H1 (cell line): ENCODE data around the gene MBP. TPM values are rescaled to one million over a fixed set of nuclear protein-coding genes. Genes with fewer than 3 reads are reported as not detected.

Source experiments
- CBX8 ChIP-seq: fragments of 300-800, 300-1000 bp; sonication (generic); IDR thresholded peaks from 2 replicates; pipeline ENCODE4 v1.7.1; 2016; ENCODE audit warnings: low read depth, low read length, borderline replicate concordance
- EZH2 ChIP-seq: fragments of 200-600 bp; sonication (generic); IDR thresholded peaks from 2 replicates; pipeline ENCODE4 v1.7.1; 2012; ENCODE audit warnings: low read depth, mild to moderate bottlenecking, moderate library complexity, low read length, inconsistent platforms; ENCODE audit not compliant: severe bottlenecking
- FOSL1 ChIP-seq: IDR thresholded peaks from 2 replicates; pipeline ENCODE4 v1.6.1; 2011; ENCODE audit warnings: mild to moderate bottlenecking, low read depth, low read length, moderate library complexity; ENCODE audit not compliant: insufficient read depth
- PHF8 ChIP-seq: fragments of 200-600 bp; sonication (generic); conservative IDR thresholded peaks from 2 replicates; pipeline ENCODE4 v1.7.1; 2012; ENCODE audit warnings: low read depth, mild to moderate bottlenecking, inconsistent platforms, low read length, moderate library complexity
- SIRT6 ChIP-seq: IDR thresholded peaks from one replicate; pipeline ENCODE4 v1.7.1; 2012; ENCODE audit warnings: low read length, inconsistent platforms
- SP2 ChIP-seq: IDR thresholded peaks from 2 replicates; pipeline ENCODE4 v1.6.1; 2012; ENCODE audit warnings: mild to moderate bottlenecking, low read length, inconsistent platforms
- TCF12 ChIP-seq: IDR thresholded peaks from 2 replicates; pipeline ENCODE4 v1.6.1; 2011; ENCODE audit warnings: low read depth, mild to moderate bottlenecking, low read length
- polyA plus RNA-seq, 7 experiments: library from polyadenylated mRNA; depleted of rRNA in 3 of 7; stranded (reverse) in 5 of 7; unstranded in 2 of 7; fragments of >200 nt in 5 of 7; fragments of 200-250 nt in 2 of 7; gene quantifications; 1 replicate in 5 of 7; 2 replicates in 1 of 7; 4 replicates in 1 of 7; pipeline versions ENCODE4 v1.2.1 to v1.2.3, GENCODE V29; 2011 to 2013; ENCODE audit warnings: missing spikeins in 2 of 7, mixed read lengths in 2 of 7
- total RNA-seq: library from RNA; stranded (reverse); fragmentation: NEBNext Ultra II Directional; extraction: Animal tissue kit (Norgen Biotek cat#: 25700); gene quantifications from 2 replicates; pipeline ENCODE4 v1.2.1, GENCODE V29; 2021
- TF ChIP-seq, protein P1 (sequence below): fragments of 300-600 bp; sonication (generic); IDR thresholded peaks from 2 replicates; pipeline ENCODE4 v1.7.1; 2012; ENCODE audit warnings: low read length, moderate library complexity, mild to moderate bottlenecking, inconsistent platforms; ENCODE audit not compliant: insufficient replicate concordance

The MBP gene
- total and polyA plus RNA-seq, 2 of the 8 experiments (the other 6 are each of a cell fraction or from before 2014, with no cell fraction given): 7.7 to 19.2 TPM

DNA sequence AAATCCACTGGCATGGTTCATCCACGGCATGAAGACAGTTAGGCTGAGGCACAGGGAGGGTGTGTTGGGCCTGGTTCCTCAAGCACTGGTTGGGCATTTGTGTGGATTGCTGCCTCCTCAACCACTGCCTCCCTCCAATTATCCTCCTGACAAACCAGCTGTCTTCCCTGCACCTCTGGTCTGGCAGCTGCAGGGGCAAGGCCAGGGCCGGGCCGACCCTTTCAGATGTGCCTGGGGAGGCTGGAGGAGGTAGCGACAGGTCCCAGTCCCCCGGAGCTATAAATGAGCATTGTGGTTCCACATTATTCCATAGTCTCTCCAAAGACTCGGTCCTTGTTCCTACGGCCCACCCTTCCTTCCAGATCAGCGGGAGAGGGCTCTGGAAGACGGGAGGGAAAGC lies 86.2 kb downstream of the MBP start (continued):
- TF ChIP-seq, protein P1, sequence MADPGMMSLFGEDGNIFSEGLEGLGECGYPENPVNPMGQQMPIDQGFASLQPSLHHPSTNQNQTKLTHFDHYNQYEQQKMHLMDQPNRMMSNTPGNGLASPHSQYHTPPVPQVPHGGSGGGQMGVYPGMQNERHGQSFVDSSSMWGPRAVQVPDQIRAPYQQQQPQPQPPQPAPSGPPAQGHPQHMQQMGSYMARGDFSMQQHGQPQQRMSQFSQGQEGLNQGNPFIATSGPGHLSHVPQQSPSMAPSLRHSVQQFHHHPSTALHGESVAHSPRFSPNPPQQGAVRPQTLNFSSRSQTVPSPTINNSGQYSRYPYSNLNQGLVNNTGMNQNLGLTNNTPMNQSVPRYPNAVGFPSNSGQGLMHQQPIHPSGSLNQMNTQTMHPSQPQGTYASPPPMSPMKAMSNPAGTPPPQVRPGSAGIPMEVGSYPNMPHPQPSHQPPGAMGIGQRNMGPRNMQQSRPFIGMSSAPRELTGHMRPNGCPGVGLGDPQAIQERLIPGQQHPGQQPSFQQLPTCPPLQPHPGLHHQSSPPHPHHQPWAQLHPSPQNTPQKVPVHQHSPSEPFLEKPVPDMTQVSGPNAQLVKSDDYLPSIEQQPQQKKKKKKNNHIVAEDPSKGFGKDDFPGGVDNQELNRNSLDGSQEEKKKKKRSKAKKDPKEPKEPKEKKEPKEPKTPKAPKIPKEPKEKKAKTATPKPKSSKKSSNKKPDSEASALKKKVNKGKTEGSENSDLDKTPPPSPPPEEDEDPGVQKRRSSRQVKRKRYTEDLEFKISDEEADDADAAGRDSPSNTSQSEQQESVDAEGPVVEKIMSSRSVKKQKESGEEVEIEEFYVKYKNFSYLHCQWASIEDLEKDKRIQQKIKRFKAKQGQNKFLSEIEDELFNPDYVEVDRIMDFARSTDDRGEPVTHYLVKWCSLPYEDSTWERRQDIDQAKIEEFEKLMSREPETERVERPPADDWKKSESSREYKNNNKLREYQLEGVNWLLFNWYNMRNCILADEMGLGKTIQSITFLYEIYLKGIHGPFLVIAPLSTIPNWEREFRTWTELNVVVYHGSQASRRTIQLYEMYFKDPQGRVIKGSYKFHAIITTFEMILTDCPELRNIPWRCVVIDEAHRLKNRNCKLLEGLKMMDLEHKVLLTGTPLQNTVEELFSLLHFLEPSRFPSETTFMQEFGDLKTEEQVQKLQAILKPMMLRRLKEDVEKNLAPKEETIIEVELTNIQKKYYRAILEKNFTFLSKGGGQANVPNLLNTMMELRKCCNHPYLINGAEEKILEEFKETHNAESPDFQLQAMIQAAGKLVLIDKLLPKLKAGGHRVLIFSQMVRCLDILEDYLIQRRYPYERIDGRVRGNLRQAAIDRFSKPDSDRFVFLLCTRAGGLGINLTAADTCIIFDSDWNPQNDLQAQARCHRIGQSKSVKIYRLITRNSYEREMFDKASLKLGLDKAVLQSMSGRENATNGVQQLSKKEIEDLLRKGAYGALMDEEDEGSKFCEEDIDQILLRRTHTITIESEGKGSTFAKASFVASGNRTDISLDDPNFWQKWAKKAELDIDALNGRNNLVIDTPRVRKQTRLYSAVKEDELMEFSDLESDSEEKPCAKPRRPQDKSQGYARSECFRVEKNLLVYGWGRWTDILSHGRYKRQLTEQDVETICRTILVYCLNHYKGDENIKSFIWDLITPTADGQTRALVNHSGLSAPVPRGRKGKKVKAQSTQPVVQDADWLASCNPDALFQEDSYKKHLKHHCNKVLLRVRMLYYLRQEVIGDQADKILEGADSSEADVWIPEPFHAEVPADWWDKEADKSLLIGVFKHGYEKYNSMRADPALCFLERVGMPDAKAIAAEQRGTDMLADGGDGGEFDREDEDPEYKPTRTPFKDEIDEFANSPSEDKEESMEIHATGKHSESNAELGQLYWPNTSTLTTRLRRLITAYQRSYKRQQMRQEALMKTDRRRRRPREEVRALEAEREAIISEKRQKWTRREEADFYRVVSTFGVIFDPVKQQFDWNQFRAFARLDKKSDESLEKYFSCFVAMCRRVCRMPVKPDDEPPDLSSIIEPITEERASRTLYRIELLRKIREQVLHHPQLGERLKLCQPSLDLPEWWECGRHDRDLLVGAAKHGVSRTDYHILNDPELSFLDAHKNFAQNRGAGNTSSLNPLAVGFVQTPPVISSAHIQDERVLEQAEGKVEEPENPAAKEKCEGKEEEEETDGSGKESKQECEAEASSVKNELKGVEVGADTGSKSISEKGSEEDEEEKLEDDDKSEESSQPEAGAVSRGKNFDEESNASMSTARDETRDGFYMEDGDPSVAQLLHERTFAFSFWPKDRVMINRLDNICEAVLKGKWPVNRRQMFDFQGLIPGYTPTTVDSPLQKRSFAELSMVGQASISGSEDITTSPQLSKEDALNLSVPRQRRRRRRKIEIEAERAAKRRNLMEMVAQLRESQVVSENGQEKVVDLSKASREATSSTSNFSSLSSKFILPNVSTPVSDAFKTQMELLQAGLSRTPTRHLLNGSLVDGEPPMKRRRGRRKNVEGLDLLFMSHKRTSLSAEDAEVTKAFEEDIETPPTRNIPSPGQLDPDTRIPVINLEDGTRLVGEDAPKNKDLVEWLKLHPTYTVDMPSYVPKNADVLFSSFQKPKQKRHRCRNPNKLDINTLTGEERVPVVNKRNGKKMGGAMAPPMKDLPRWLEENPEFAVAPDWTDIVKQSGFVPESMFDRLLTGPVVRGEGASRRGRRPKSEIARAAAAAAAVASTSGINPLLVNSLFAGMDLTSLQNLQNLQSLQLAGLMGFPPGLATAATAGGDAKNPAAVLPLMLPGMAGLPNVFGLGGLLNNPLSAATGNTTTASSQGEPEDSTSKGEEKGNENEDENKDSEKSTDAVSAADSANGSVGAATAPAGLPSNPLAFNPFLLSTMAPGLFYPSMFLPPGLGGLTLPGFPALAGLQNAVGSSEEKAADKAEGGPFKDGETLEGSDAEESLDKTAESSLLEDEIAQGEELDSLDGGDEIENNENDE: no peak
- TF ChIP-seq SIRT6 (no peak), PHF8 (no peak), SP2 (no peak), CBX8 (no peak), FOSL1 (no peak), TCF12 (no peak), EZH2 (no peak)
